Body of pancreas (tissue), 4 donors: ENCODE results near the gene CFAP53.

Experiments
- CTCF ChIP-seq, 7 experiments: fragments of 450-650 bp in 4 of 7; fragments of 200-600 bp in 3 of 7; sonication (generic) in 3 of 7; IDR thresholded peaks; one replicate each; pipeline ENCODE4 v1.5.1; 2016 to 2019; ENCODE audit warnings: antibody characterized with exemption in 7 of 7
- POLR2A ChIP-seq, 3 donors: fragments of 450-650 bp; IDR thresholded peaks; one replicate each; pipeline ENCODE4 v1.6.1; 2016; ENCODE audit warnings: antibody characterized with exemption in 3 of 3, mild to moderate bottlenecking in 2 of 3

GRCh38 chr18:50193796-50194630 is 72.3 kb downstream of the CFAP53 start:
- TF ChIP-seq CTCF (IDR thresholded peaks at IDR 0.05) (no peak), POLR2A (IDR thresholded peaks at IDR 0.05) (peak in 1 of 3 donors; percentile 1)
